PC-3 (cell line): ENCODE data around the gene KNL1. TPM values are rescaled to one million over a fixed set of nuclear protein-coding genes. Genes with fewer than 3 reads are reported as not detected.

Experiments
- ATAC-seq: fragments of 200-7000 bp; cut with Tn5 transposase; 2 replicates; pipeline ENCODE4 v1.9.1; 2020; ENCODE audit warnings: mild to moderate bottlenecking, moderate library complexity
- BruUV-seq: library from RNA; stranded (reverse); fragments of 400-500 nt; replicated peaks from 2 replicates; lab custom pipeline; 2021; lab: Mats Ljungman, UMichigan
- CTCF ChIA-PET: fragments of 300-600 bp; sonication (Branson Sonifier 250); formaldehyde crosslinking; loops from one replicate; lab custom pipeline; 2022; ENCODE audit warnings: antibody characterized with exemption; lab: Charles Lee
- POLR2A ChIA-PET: fragments of 300-600 bp; sonication (Branson Sonifier 250); formaldehyde crosslinking; loops from one replicate; lab custom pipeline; 2022; ENCODE audit warnings: antibody characterized with exemption; ENCODE audit not compliant: unreplicated experiment; lab: Charles Lee
- DNase-seq: peaks from one replicate; pipeline ENCODE4 v3.0.0-alpha.2; 2015
- H2AFZ ChIP-seq: fragments of 300-600 bp; sonication (generic); 2 replicates; pipeline ENCODE4 v1.6.0; 2016; ENCODE audit warnings: antibody characterized with exemption, low read length
- H3F3A ChIP-seq: fragments of 300-600 bp; sonication (generic); one replicate; pipeline ENCODE4 v1.6.0; 2017; ENCODE audit warnings: antibody characterized with exemption, low read length, control low read depth, mild to moderate bottlenecking; ENCODE audit not compliant: unreplicated experiment
- H3K27ac ChIP-seq: fragments of 300-600 bp; sonication (generic); 2 replicates; pipeline ENCODE4 v1.5.1; 2016; ENCODE audit warnings: mild to moderate bottlenecking, low read length
- H3K27me3 ChIP-seq: fragments of 300-600 bp; sonication (generic); 2 replicates; pipeline ENCODE4 v1.6.1; 2016; ENCODE audit warnings: low read length, mixed read lengths
- H3K36me3 ChIP-seq: fragments of 300-600 bp; sonication (generic); 2 replicates; pipeline ENCODE4 v1.6.1; 2016; ENCODE audit warnings: low read depth, mixed run types, low read length, mixed read lengths
- H3K4me1 ChIP-seq: fragments of 300-600 bp; sonication (generic); 2 replicates; pipeline ENCODE4 v1.5.1; 2016; ENCODE audit warnings: low read length; ENCODE audit not compliant: insufficient read depth
- H3K4me2 ChIP-seq: fragments of 300-600 bp; sonication (generic); 2 replicates; pipeline ENCODE4 v1.6.0; 2016; ENCODE audit warnings: low read length
- H3K4me3 ChIP-seq: fragments of 300-600 bp; sonication (generic); 2 replicates; pipeline ENCODE4 v1.5.1; 2016; ENCODE audit warnings: mild to moderate bottlenecking, low read length, mixed read lengths
- H3K79me2 ChIP-seq: fragments of 300-600 bp; sonication (generic); 2 replicates; pipeline ENCODE4 v1.6.1; 2017; ENCODE audit warnings: low read length, mixed read lengths
- H3K9ac ChIP-seq: fragments of 300-600 bp; sonication (generic); 2 replicates; pipeline ENCODE4 v1.6.0; 2016; ENCODE audit warnings: mild to moderate bottlenecking, low read length
- H3K9me2 ChIP-seq: fragments of 300-600 bp; sonication (generic); replicated peaks from 2 replicates; pipeline ENCODE4 v1.6.1; 2016; ENCODE audit warnings: mixed run types, low read length, mixed read lengths
- H3K9me3 ChIP-seq: fragments of 300-600 bp; sonication (generic); 2 replicates; pipeline ENCODE4 v1.6.1; 2016; ENCODE audit warnings: low read length, mixed read lengths
- H4K20me1 ChIP-seq: fragments of 300-600 bp; sonication (generic); 2 replicates; pipeline ENCODE4 v1.6.1; 2016; ENCODE audit warnings: low read length, mixed read lengths
- CTCF ChIP-seq: fragments of 300-600 bp; sonication (generic); conservative IDR thresholded peaks from 2 replicates; pipeline ENCODE4 v1.5.1; 2017; ENCODE audit warnings: antibody characterized with exemption, low read depth, mild to moderate bottlenecking, low read length
- EZH2 ChIP-seq: fragments of 300-600 bp; sonication (generic); IDR thresholded peaks from one replicate; pipeline ENCODE4 v1.6.1; 2017; ENCODE audit warnings: antibody characterized with exemption, mild to moderate bottlenecking, low read length; ENCODE audit not compliant: unreplicated experiment
- EZH2phosphoT487 ChIP-seq: fragments of 300-600 bp; sonication (generic); IDR thresholded peaks from 2 replicates; pipeline ENCODE4 v1.6.1; 2018; ENCODE audit warnings: mild to moderate bottlenecking, antibody characterized with exemption, low read length, borderline replicate concordance
- intact Hi-C: fragments of 100-400 bp; cut with micrococcal nuclease; formaldehyde crosslinking; loops from 2 replicates; pipeline ENCODE4 v1.9.0; 2023
- total RNA-seq: library from RNA; depleted of rRNA; stranded (reverse); fragments of >200 nt; gene quantifications from 2 replicates; pipeline ENCODE4 v1.2.3, GENCODE V29; 2014

Gene KNL1
- total RNA-seq, 1 experiment from 2014 or later = 33.8 TPM

GRCh38 chr15:40562691-40563090 lies 31.4 kb upstream of the KNL1 start:
- Histone ChIP-seq H3F3A (no peaks in the 10 kb centered on the region), H3K9me2 (no peaks in the 10 kb centered on the region), H3K4me2 (no peak overlapping the region), H3K27ac (no peak overlapping the region), H4K20me1 (no peaks in the 10 kb centered on the region), H3K9me3 (no peaks in the 10 kb centered on the region), H3K27me3 (no peaks in the 10 kb centered on the region), H3K4me3 (no peak overlapping the region), H3K4me1 (peaks cover 8% of the 10 kb centered on the region; the same call in 1 of the 2 replicates), H3K36me3 (0 out of 2 replicates have a peak, but pooled peaks cover 3% of the 10 kb centered on the region), H2AFZ (no peak overlapping the region), H3K9ac (no peak overlapping the region), H3K79me2 (peaks cover 21% of the 10 kb centered on the region)
- TF ChIP-seq CTCF (no peak), EZH2phosphoT487 (no peak), EZH2 (no peak)
- no peak for DNase-seq
- CTCF ChIA-PET = no interaction called here
- no TSS peak for BruUV-seq
- POLR2A ChIA-PET = no interaction called here
- no peak for ATAC-seq
- intact Hi-C loops = no loop called here

DNA sequence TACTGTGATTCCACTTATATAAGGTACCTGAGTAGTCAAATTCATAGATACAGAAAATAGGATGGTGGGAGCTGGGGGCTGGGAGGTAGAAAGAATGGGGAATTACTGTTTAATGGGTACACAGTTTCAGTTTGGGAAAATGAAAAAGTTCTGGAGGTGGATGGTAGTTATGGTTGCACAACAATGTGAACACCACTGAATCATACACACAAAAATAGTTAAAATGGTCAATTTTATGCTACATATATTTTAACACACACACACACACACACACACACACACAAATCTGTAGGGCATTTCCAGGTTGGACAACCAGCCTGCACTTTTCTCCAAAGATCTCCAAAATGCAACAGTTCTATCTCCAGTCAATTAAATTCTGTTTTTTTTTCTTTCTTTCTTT lies 30.6 kb upstream of the KNL1 start:
- BruUV-seq = no TSS peak
- H3K79me2 ChIP-seq = peaks cover 21% of the 10 kb centered on the region
- ChIA-PET CTCF (no interaction called here), POLR2A (no interaction called here)
- no peak overlapping the region for H2AFZ ChIP-seq
- peaks cover 10% of the 10 kb centered on the region; the same call in 1 of the 2 replicates for H3K4me1 ChIP-seq
- DNase-seq (no peak), ATAC-seq (no peak)
- H3F3A ChIP-seq = no peaks in the 10 kb centered on the region
- TF ChIP-seq EZH2 (no peak), CTCF (no peak)
- H3K4me2 ChIP-seq = peak overlapping the region; percentile 91
- no peaks in the 10 kb centered on the region for H3K9me2 ChIP-seq
- H3K9me3 ChIP-seq = no peaks in the 10 kb centered on the region
- H3K27me3 ChIP-seq = no peaks in the 10 kb centered on the region
- H3K9ac ChIP-seq = no peak overlapping the region
- 0 out of 2 replicates have a peak, but pooled peaks cover 3% of the 10 kb centered on the region for H3K36me3 ChIP-seq
- peak overlapping the region; percentile 92; the same call in 1 of the 2 replicates for H3K4me3 ChIP-seq
- intact Hi-C loops = no loop called here
- H4K20me1 ChIP-seq = no peaks in the 10 kb centered on the region
- H3K27ac ChIP-seq = no peak overlapping the region

GRCh38 chr15:40564591-40565332 lies 29.3 kb upstream of the KNL1 start, which contains the start of gene CCDC32:
Gene CCDC32, minus strand, starts transcription at chr15:40565042. Its CDS starts 2,027 bp downstream, at chr15:40563015.
- peaks cover 14% of the 10 kb centered on the region; the same call in 1 of the 2 replicates for H3K4me1 ChIP-seq
- peak within 1 kb of the TSS; percentile 90 for H2AFZ ChIP-seq
- H3K9me3 ChIP-seq = no peaks in the 10 kb centered on the region
- POLR2A ChIA-PET = interaction anchor here (0.5 to 1.0 kb wide), 6 partner anchors 25 to 547 kb away, joined by 3 to 12 read pairs (median 4); partner anchors contain the start of gene IVD
- no peaks in the 10 kb centered on the region for H3F3A ChIP-seq
- peaks cover 27% of the 10 kb centered on the region for H3K79me2 ChIP-seq
- H4K20me1 ChIP-seq = no peaks in the 10 kb centered on the region
- peak within 1 kb of the TSS; percentile 32 for H3K27ac ChIP-seq
- CTCF ChIA-PET = interaction anchor here (0.6 to 1.1 kb wide), 5 partner anchors 19 to 342 kb away, joined by 3 to 6 read pairs (median 4); no protein-coding TSS in a partner anchor
- no peaks in the 10 kb centered on the region for H3K27me3 ChIP-seq
- peak within 1 kb of the TSS; percentile 92 for H3K4me3 ChIP-seq
- peak; percentile 99 for DNase-seq
- ATAC-seq = peak; percentile 95
- peak within 1 kb of the TSS; percentile 91 for H3K4me2 ChIP-seq
- intact Hi-C loops = no loop called here
- H3K9ac ChIP-seq = peak within 1 kb of the TSS; percentile 76
- 0 out of 2 replicates have a peak, but pooled peaks cover 3% of the 10 kb centered on the region for H3K36me3 ChIP-seq
- no peaks in the 10 kb centered on the region for H3K9me2 ChIP-seq
- TF ChIP-seq CTCF (no peak), EZH2 (no peak), EZH2phosphoT487 (no peak)
- BruUV-seq = TSS peak; percentile 83
